ENCODE measurements around the gene PRUNE2. TPM values are rescaled to one million over a fixed set of nuclear protein-coding genes. Genes with fewer than 3 reads are reported as not detected.

Gene PRUNE2
- total and polyA plus RNA-seq, 9 of the 15 experiments (the other 6 are each of a cell fraction or from before 2014, with no cell fraction given): 0.05 to 0.45 (median 0.18) TPM; not detected in 1

DNA sequence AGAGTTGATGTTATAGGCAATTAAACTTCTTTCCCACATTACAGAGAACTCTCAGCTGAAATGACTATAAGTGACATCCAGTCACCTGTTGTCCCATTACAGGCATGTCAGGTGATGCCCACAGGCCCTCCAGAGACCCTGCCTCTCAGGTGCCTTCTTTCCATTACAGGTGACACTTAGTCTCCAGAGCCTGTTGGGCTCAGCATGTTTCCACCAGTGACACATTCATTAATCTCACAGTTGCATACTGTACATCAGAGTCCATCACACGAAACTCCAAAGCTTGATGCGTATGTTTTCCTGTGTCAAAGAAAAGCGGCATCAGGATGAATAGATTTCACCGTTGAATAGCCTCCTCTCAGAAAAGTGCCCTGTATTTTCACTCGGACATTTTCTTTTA is 14.6 kb downstream of the PRUNE2 start (continued):
- no peak for TF ChIP-seq MEF2A (IDR thresholded peaks at IDR 0.05; ENCODE audit: control insufficient read depth, low read depth, low read length)
- no peak for TF ChIP-seq HDAC8 (tag; IDR thresholded peaks at IDR 0.05)
- TF ChIP-seq ZEB2 (IDR thresholded peaks at IDR 0.05): no peak
- no peak for TF ChIP-seq ZNF384 (IDR thresholded peaks at IDR 0.05; ENCODE audit: low read depth, low read length)
- TF ChIP-seq, protein P1, sequence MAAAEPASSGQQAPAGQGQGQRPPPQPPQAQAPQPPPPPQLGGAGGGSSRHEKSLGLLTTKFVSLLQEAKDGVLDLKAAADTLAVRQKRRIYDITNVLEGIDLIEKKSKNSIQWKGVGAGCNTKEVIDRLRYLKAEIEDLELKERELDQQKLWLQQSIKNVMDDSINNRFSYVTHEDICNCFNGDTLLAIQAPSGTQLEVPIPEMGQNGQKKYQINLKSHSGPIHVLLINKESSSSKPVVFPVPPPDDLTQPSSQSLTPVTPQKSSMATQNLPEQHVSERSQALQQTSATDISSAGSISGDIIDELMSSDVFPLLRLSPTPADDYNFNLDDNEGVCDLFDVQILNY (CRISPR knock-in tag; IDR thresholded peaks at IDR 0.05): no peak
- TF ChIP-seq, protein P2, sequence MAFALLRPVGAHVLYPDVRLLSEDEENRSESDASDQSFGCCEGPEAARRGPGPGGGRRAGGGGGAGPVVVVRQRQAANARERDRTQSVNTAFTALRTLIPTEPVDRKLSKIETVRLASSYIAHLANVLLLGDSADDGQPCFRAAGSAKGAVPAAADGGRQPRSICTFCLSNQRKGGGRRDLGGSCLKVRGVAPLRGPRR (CRISPR knock-in tag; IDR thresholded peaks at IDR 0.05): no peak
- TF ChIP-seq CC2D1A (IDR thresholded peaks at IDR 0.05): no peak

DNA sequence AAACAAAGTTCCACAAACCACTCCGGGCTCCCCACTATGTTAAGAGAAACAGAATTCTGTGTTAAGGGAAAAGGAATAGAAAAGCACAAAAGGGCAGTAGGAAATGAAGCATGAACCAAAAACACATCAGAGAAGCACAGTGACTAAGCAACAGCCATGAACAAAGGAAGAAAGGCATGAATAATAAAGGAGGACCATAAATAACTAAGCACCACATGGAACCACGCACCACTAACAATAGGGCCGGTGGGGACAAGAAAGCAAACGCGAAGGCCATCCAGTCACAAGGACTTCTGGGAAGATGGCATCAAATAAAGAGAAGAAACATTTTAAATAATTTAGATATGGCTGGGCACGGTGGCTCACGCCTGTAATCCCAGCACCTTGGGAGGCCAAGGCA is 18.0 kb downstream of the PRUNE2 start:
- Histone ChIP-seq H2AFZ (ENCODE audit: low read depth, low read length) (no peak overlapping the region), H3K9me3 (replicated peaks; ENCODE audit: control insufficient read depth, insufficient read depth, low read depth, low read length) (no peaks in the 10 kb centered on the region), H3K4me1 (replicated peaks in 1 of 2; ENCODE audit: control insufficient read depth in 2 of 2, insufficient read depth in 2 of 2, low read length in 2 of 2) (no peaks in the 10 kb centered on the region), H3K4me2 (ENCODE audit: insufficient read depth, low read length) (no peak overlapping the region), H3K27ac (ENCODE audit: extremely low read depth, low read depth, low read length) (no peak overlapping the region), H3K27me3 (ENCODE audit: control insufficient read depth in 2 of 2, insufficient read depth in 2 of 2, low read length in 2 of 2) (no peaks in the 10 kb centered on the region; a peak in 1 of 5 replicates), H3K4me3 (no peak overlapping the region), H3K79me2 (ENCODE audit: control insufficient read depth, insufficient read depth, low read length) (no peaks in the 10 kb centered on the region), H3K9me1 (ENCODE audit: control insufficient read depth, insufficient read depth, low read length) (no peaks in the 10 kb centered on the region), H3K9ac (ENCODE audit: insufficient read depth in 1 of 2, low read depth in 2 of 2, low read length in 2 of 2) (no peak overlapping the region), H4K20me1 (replicated peaks; ENCODE audit: control insufficient read depth, insufficient read depth, low read length) (no peaks in the 10 kb centered on the region), H3K36me3 (ENCODE audit: control insufficient read depth, insufficient read depth, low read length) (no peaks in the 10 kb centered on the region)
- ChIA-PET CTCF (ENCODE audit: low intra/inter-chr PET ratio) (no interaction called here), POLR2A (no interaction called here)
- intact Hi-C loops (cut with micrococcal nuclease) (loop anchor here (10.0 kb wide), 1 partner anchor 63 kb away; no protein-coding TSS in a partner anchor), in situ Hi-C loops (cut with MboI) (no loop called here)
- ATAC-seq: no peak
- no TSS peak for BruUV-seq (replicated peaks)
- no peak for DNase-seq (ENCODE audit: extremely low read depth in 1 of 4, low spot score in 3 of 4)
- no peak for FAIRE-seq
- no peak for TF ChIP-seq STAT5A (IDR thresholded peaks at IDR 0.05; ENCODE audit: borderline replicate concordance, low read length)
- no peak for TF ChIP-seq TRIM24 (IDR thresholded peaks at IDR 0.05)
- no peak for TF ChIP-seq SP1 (CRISPR knock-in tag; IDR thresholded peaks at IDR 0.05)
- TF ChIP-seq SIX5 (IDR thresholded peaks at IDR 0.05; ENCODE audit: borderline replicate concordance in 1 of 2, insufficient read depth in 1 of 2, low read depth in 1 of 2, low read length in 2 of 2): no peak
- TF ChIP-seq ZNF780A (CRISPR knock-in tag; IDR thresholded peaks at IDR 0.05): no peak
- TF ChIP-seq, protein P3, sequence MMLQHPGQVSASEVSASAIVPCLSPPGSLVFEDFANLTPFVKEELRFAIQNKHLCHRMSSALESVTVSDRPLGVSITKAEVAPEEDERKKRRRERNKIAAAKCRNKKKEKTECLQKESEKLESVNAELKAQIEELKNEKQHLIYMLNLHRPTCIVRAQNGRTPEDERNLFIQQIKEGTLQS (IDR thresholded peaks at IDR 0.05): no peak
- TF ChIP-seq, protein P3 (CRISPR knock-in tag; conservative IDR thresholded peaks at IDR 0.05): no peak
- no peak for TF ChIP-seq LARP7 (IDR thresholded peaks at IDR 0.05)
- no peak for TF ChIP-seq TCFL5 (CRISPR knock-in tag; conservative IDR thresholded peaks at IDR 0.05)
- WGBS (ENCODE audit: insufficient coverage, low coverage, missing lambda C conversion rate): 0% methylated on average over 7 of the region's 7 CpGs

Measured in K562 (cell line).